Caco-2 (cell line): Measurements from ENCODE around the gene KCNT2. TPM values are rescaled to one million over a fixed set of nuclear protein-coding genes. Genes with fewer than 3 reads are reported as not detected.

Source experiments
- BruUV-seq: library from RNA; stranded (reverse); fragments of 400-500 nt; replicated peaks from 2 replicates; lab custom pipeline; 2021; lab: Mats Ljungman, UMichigan
- CTCF ChIA-PET: fragments of 300-600 bp; sonication (Branson Sonifier 250); formaldehyde crosslinking; loops from one replicate; lab custom pipeline; 2022; ENCODE audit warnings: antibody characterized with exemption; lab: Charles Lee
- POLR2A ChIA-PET: fragments of 300-600 bp; sonication (Branson Sonifier 250); formaldehyde crosslinking; loops from one replicate; lab custom pipeline; 2022; ENCODE audit warnings: antibody characterized with exemption; lab: Charles Lee
- DNase-seq, 2 experiments: peaks; one replicate each; pipeline versions ENCODE4 v3.0.0 to v3.0.0-alpha.2; 2020 to 2022
- H3K27me3 ChIP-seq: replicated peaks from 2 replicates; pipeline ENCODE4 v1.6.0; 2011; ENCODE audit warnings: low read length; ENCODE audit not compliant: control insufficient read depth, insufficient read depth
- H3K36me3 ChIP-seq: 2 replicates; pipeline ENCODE4 v1.5.1; 2011; ENCODE audit warnings: low read length; ENCODE audit not compliant: control insufficient read depth, insufficient read depth
- H3K4me1 ChIP-seq: fragments of 250-450 bp; sonication (Bioruptor Pico); 2 replicates; pipeline ENCODE4 v1.5.1; 2020; ENCODE audit warnings: mild to moderate bottlenecking
- H3K4me3 ChIP-seq: 2 replicates; pipeline ENCODE4 v1.5.1; 2011; ENCODE audit warnings: low read depth, mild to moderate bottlenecking, control low read depth, low read length
- H3K9me3 ChIP-seq: fragments of 250-450 bp; sonication (Bioruptor Pico); 2 replicates; pipeline ENCODE4 v1.5.1; 2020; ENCODE audit warnings: mild to moderate bottlenecking, moderate library complexity
- H3K27ac Mint-ChIP-seq: one replicate; pipeline ENCODE4 v1.8.0; 2022; ENCODE audit warnings: mixed read lengths; ENCODE audit not compliant: unreplicated experiment
- H3K27me3 Mint-ChIP-seq: one replicate; pipeline ENCODE4 v1.8.0; 2022; ENCODE audit warnings: mixed read lengths; ENCODE audit not compliant: insufficient read depth, unreplicated experiment
- H3K36me3 Mint-ChIP-seq: one replicate; pipeline ENCODE4 v1.8.0; 2022; ENCODE audit warnings: mild to moderate bottlenecking, mixed read lengths; ENCODE audit not compliant: insufficient read depth, unreplicated experiment
- H3K4me1 Mint-ChIP-seq: one replicate; pipeline ENCODE4 v1.8.0; 2022; ENCODE audit warnings: low read depth, mixed read lengths; ENCODE audit not compliant: unreplicated experiment
- H3K4me3 Mint-ChIP-seq: one replicate; pipeline ENCODE4 v1.8.0; 2022; ENCODE audit warnings: mild to moderate bottlenecking, moderate library complexity, mixed read lengths; ENCODE audit not compliant: unreplicated experiment
- H3K9me3 Mint-ChIP-seq: one replicate; pipeline ENCODE4 v1.8.0; 2022; ENCODE audit warnings: mixed read lengths; ENCODE audit not compliant: unreplicated experiment
- intact Hi-C: fragments of 100-400 bp; cut with micrococcal nuclease; formaldehyde crosslinking; loops from one replicate; pipeline ENCODE4 v1.10.0; 2022; ENCODE audit not compliant: unreplicated experiment
- total RNA-seq: library from RNA; stranded (reverse); gene quantifications from 2 replicates; pipeline ENCODE4 v1.2.3, GENCODE V29; 2022
- TF ChIP-seq, protein P1 (sequence below), 2 experiments: fragments of 200-600 bp in 1 of 2; IDR thresholded peaks; 1 replicate in 1 of 2; 2 replicates in 1 of 2; pipeline versions ENCODE4 v1.5.1 to v1.8.0; 2011 to 2022; ENCODE audit warnings: antibody characterized with exemption in 1 of 2, control low read depth in 1 of 2, inconsistent platforms in 1 of 2, low read depth in 1 of 2, low read length in 1 of 2, mild to moderate bottlenecking in 1 of 2, moderate library complexity in 1 of 2; ENCODE audit not compliant: insufficient read depth in 1 of 2, severe bottlenecking in 1 of 2, unreplicated experiment in 1 of 2

Gene KCNT2
- total RNA-seq, 1 experiment from 2014 or later: not detected

DNA sequence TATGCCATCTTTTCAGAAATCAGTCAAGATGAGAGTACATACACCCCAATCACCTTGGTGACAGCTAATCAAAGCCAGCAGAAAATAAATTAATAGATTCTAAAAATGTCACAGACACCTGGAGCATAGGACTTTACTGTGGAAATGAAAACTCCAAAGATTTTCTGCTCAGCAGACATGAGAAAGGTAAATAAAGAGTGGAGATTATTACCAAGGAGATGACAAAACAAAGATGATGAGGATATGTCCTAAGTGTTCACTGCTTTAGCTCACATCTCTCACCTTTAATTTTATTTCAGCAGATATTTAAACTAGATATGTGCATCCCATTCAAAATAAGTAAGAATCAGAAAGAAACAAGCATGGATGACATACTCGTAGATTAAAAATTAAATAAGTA, 14.8 kb upstream of the KCNT2 start:
- ChIA-PET CTCF (no interaction called here), POLR2A (no interaction called here)
- H3K4me3 ChIP-seq: no peak overlapping the region
- peaks cover 4% of the 10 kb centered on the region for H3K9me3 Mint-ChIP-seq
- no peak for DNase-seq
- H3K4me1 ChIP-seq: no peaks in the 10 kb centered on the region
- intact Hi-C loops: no loop called here
- no peaks in the 10 kb centered on the region for H3K27me3 Mint-ChIP-seq
- H3K4me3 Mint-ChIP-seq: no peak overlapping the region
- no peaks in the 10 kb centered on the region for H3K36me3 ChIP-seq
- no peak overlapping the region for H3K27ac Mint-ChIP-seq
- BruUV-seq: no TSS peak
- H3K4me1 Mint-ChIP-seq: no peaks in the 10 kb centered on the region
- no peaks in the 10 kb centered on the region for H3K9me3 ChIP-seq
- TF ChIP-seq, protein P1, sequence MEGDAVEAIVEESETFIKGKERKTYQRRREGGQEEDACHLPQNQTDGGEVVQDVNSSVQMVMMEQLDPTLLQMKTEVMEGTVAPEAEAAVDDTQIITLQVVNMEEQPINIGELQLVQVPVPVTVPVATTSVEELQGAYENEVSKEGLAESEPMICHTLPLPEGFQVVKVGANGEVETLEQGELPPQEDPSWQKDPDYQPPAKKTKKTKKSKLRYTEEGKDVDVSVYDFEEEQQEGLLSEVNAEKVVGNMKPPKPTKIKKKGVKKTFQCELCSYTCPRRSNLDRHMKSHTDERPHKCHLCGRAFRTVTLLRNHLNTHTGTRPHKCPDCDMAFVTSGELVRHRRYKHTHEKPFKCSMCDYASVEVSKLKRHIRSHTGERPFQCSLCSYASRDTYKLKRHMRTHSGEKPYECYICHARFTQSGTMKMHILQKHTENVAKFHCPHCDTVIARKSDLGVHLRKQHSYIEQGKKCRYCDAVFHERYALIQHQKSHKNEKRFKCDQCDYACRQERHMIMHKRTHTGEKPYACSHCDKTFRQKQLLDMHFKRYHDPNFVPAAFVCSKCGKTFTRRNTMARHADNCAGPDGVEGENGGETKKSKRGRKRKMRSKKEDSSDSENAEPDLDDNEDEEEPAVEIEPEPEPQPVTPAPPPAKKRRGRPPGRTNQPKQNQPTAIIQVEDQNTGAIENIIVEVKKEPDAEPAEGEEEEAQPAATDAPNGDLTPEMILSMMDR (IDR thresholded peaks at IDR 0.05; ENCODE audit: insufficient read depth in 1 of 2, low read depth in 1 of 2, low read length in 1 of 2, severe bottlenecking in 1 of 2, unreplicated experiment in 1 of 2): no peak
- H3K27me3 ChIP-seq: no peaks in the 10 kb centered on the region
- H3K36me3 Mint-ChIP-seq: no peaks in the 10 kb centered on the region

DNA sequence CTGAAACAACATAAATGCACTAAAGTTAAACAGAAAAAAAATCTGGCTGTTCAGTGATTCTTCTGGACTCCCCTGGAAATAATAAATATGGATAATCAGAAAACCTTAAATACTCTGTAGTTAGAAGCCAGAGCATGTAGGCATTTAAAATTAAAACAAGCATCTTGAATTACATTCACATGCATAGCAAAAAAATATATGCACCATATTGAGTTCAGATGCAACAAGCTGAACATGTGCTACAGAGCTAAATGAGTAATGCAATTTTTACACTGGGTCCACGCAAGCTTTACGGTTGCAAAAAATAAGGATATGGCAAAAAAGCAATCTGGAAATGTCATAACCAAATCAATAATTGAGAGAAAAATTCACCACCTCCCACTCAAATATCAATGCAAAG, 11.5 kb upstream of the KCNT2 start:
- H3K27me3 Mint-ChIP-seq: no peaks in the 10 kb centered on the region
- CTCF ChIA-PET: no interaction called here
- intact Hi-C loops: no loop called here

DNA sequence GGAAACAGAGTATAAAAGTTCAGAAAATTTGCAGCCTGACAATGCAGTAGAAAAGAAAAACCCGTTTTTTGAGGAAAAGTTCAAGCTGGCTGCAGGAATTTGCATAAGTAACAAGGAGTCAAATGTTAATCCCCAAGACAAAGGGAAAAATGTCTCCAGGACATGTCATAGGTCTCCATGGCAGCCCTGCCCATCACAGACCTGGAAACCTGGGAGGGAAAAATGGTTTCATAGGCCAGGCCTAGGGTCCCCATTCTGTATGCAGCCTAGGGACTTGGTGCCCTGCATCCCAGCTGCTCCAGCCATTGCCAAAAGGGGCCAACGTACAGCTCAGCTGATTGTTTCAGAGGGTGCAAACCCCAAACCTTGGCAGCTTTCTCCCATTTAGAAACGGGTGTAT, 3.6 kb upstream of the KCNT2 start:
- no peaks in the 10 kb centered on the region for H3K9me3 ChIP-seq
- POLR2A ChIA-PET: no interaction called here

More for the DNA sequence above, 11.5 kb upstream of the KCNT2 start:
- Mint-ChIP-seq H3K27ac (no peak overlapping the region), H3K4me1 (no peaks in the 10 kb centered on the region), H3K9me3 (no peaks in the 10 kb centered on the region), H3K4me3 (no peak overlapping the region), H3K36me3 (no peaks in the 10 kb centered on the region)
- Histone ChIP-seq H3K9me3 (no peaks in the 10 kb centered on the region), H3K36me3 (no peaks in the 10 kb centered on the region), H3K4me1 (no peaks in the 10 kb centered on the region), H3K4me3 (no peak overlapping the region), H3K27me3 (no peaks in the 10 kb centered on the region)
- TF ChIP-seq, protein P1 (IDR thresholded peaks at IDR 0.05; ENCODE audit: insufficient read depth in 1 of 2, low read depth in 1 of 2, low read length in 1 of 2, severe bottlenecking in 1 of 2, unreplicated experiment in 1 of 2): no peak
- no TSS peak for BruUV-seq
- POLR2A ChIA-PET: no interaction called here
- no peak for DNase-seq

More for the DNA sequence above, 3.6 kb upstream of the KCNT2 start:
- no peak overlapping the region for H3K4me3 ChIP-seq
- H3K36me3 ChIP-seq: no peaks in the 10 kb centered on the region
- BruUV-seq: no TSS peak
- Mint-ChIP-seq H3K27ac (no peak overlapping the region), H3K9me3 (no peaks in the 10 kb centered on the region), H3K36me3 (no peaks in the 10 kb centered on the region), H3K4me3 (no peak overlapping the region), H3K4me1 (no peaks in the 10 kb centered on the region), H3K27me3 (peaks cover 4% of the 10 kb centered on the region)
- intact Hi-C loops: no loop called here
- H3K4me1 ChIP-seq: no peaks in the 10 kb centered on the region
- CTCF ChIA-PET: no interaction called here
- TF ChIP-seq, protein P1 (IDR thresholded peaks at IDR 0.05; ENCODE audit: insufficient read depth in 1 of 2, low read depth in 1 of 2, low read length in 1 of 2, severe bottlenecking in 1 of 2, unreplicated experiment in 1 of 2): no peak
- DNase-seq: no peak
- no peaks in the 10 kb centered on the region for H3K27me3 ChIP-seq
